ENCODE results near the gene ELFN1.

DNA sequence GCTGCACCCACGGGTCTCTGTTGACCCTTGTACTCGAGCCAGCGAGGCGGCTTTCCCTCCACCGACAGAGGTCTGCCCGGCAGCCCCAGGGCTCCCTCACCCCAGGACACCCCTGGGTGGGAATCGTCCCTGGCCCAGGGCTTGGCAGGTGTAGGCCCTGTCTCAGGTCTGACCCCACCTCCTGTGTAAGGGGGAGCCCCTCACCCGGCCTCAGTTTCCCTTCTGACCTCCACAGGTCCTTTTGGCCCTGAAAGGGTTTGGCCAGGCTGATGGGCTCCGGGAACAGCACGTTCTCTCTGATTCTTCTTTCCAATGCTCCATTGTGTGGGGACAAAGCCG lies 25.0 kb upstream of the ELFN1 start:
- no peak for TF ChIP-seq CTCF (IDR thresholded peaks at IDR 0.05)
- no peak for TF ChIP-seq POLR2A (IDR thresholded peaks at IDR 0.05)

Data from body of pancreas (tissue), 4 donors.